Measurements from ENCODE around the gene OR2T1.
"Not testable (repeated sequence)": the region's sequence is repeated elsewhere in the genome, so short reads cannot be mapped to it uniquely, and the experiment has no call there.

OR2T1 gene

DNA sequence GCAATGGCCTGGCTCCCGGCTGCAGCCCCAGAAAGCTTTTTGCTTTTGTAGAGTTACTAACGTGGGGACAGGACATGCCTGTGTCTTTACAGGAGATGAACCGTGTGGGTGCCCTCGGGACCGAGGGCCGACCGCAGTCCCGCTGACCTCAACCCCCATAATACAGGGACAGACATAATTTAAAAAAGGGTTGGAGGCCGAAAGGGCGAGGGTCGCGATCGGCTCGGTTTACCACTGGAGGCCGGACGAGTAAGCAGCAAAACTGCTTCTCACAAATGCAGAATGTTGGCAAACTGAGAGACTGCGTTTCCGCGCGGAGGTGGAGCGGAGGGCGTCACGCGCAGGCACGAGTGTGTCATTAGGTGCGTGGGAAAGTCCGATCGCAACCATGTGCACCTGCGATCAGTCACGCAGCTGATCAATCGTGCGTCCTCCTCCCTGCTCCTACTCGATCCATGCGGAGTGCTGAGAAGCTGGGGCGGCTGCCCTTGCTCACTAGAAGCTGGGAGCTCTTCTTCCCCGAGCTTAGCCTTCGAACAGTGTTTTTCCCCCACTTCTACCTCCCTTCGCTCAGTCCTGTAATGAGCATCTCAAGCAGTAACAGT is 31.1 kb downstream of the OR2T1 start:
- H3K36me3 ChIP-seq; H3K27me3 ChIP-seq; H3K27ac ChIP-seq; H3K4me1 ChIP-seq (ENCODE audit: control insufficient read depth in 1 of 2, insufficient read depth in 1 of 2, low read depth in 1 of 2, low read length in 1 of 2); H3K4me3 ChIP-seq (ENCODE audit: low read depth in 1 of 2, low read length in 1 of 2); H3K9me3 ChIP-seq: not testable (repeated sequence)

DNA sequence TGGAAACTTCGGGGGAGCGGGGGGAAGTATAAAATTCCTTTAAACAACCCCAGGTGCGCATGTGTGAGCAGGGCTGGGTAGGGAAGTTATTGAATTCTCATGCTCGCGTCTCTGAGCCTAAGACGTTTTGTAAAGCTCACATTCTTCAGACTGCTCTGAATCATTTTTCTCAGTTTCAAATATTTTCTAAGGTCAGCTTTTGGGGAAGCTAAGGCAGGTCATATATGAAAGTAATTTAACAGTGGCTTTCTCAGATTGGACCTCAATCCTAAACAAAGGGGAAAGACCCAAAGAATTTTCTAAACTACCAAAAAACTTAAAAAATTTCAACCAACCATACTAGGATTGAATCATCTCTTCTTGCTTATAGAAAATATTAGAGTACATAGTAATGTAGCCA is 32.1 kb downstream of the OR2T1 start:
- not testable (repeated sequence) for H3K4me1 ChIP-seq (ENCODE audit: control insufficient read depth in 1 of 2, insufficient read depth in 1 of 2, low read depth in 1 of 2, low read length in 1 of 2); H3K36me3 ChIP-seq; H3K27me3 ChIP-seq; H3K4me3 ChIP-seq (ENCODE audit: low read depth in 1 of 2, low read length in 1 of 2); H3K9me3 ChIP-seq; H3K27ac ChIP-seq

DNA sequence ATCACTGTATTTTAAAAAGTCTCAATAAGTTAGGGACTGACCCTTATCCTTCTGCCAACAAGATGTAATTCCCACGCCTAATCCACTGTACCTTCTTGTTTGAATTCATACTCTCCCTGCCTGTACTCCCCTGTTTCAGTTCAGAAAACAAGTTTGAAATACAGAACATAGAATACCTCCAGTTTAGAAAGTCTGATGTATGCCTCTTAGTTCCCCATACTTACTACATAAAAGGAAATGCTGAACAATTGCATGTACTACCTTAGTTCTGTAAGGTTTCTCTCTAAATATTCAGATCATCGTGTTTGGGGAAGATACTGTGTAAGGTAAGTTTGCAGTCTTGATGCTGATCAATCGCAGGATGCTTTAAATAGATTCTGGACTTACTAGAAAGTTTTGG is 33.5 kb downstream of the OR2T1 start:
- not testable (repeated sequence) for H3K4me3 ChIP-seq (ENCODE audit: low read depth in 1 of 2, low read length in 1 of 2); H3K36me3 ChIP-seq; H3K27ac ChIP-seq; H3K9me3 ChIP-seq; H3K27me3 ChIP-seq; H3K4me1 ChIP-seq (ENCODE audit: control insufficient read depth in 1 of 2, insufficient read depth in 1 of 2, low read depth in 1 of 2, low read length in 1 of 2)

DNA sequence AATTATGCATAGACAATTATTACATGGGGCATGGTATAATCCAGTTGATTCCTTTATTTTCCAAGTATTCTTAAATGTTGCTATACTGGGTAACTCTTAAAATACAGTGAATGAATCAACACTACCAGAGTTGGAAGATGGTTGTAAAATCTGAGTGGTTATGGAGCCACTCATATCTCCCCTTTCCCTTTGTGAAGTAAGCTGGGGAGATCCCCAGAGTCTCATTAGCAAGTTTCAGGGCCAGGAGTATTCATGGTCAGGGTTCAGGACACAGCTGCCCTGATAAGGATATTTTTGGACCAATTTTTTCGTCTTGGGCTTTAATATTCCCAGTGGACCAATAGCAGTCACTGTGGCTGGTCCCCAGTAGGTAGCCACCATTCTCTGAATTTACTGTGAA is 35.8 kb downstream of the OR2T1 start:
- not testable (repeated sequence) for H3K27ac ChIP-seq; H3K36me3 ChIP-seq; H3K9me3 ChIP-seq; H3K27me3 ChIP-seq; H3K4me1 ChIP-seq (ENCODE audit: control insufficient read depth in 1 of 2, insufficient read depth in 1 of 2, low read depth in 1 of 2, low read length in 1 of 2); H3K4me3 ChIP-seq (ENCODE audit: low read depth in 1 of 2, low read length in 1 of 2)

DNA sequence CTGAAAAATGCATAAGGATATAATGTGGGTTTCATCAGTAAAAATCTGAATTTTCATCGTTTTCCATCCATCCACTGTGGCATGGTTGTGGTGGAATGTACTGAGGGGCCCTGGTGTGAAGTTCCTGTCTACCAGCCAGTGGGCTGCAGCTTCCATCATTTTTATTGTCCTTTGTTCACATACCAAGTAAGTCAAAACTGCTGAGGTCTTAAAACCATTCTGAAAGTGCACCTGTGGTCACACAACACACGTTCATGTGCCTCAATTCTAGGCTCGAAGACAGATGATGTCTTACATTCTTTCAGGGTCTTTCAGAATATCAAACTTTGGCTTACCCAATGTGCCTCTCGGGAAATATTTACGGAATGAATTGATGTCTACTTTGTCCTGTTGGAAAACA is 36.4 kb downstream of the OR2T1 start:
- H3K36me3 ChIP-seq; H3K4me3 ChIP-seq (ENCODE audit: low read depth in 1 of 2, low read length in 1 of 2); H3K27me3 ChIP-seq; H3K4me1 ChIP-seq (ENCODE audit: control insufficient read depth in 1 of 2, insufficient read depth in 1 of 2, low read depth in 1 of 2, low read length in 1 of 2); H3K27ac ChIP-seq; H3K9me3 ChIP-seq: not testable (repeated sequence)

DNA sequence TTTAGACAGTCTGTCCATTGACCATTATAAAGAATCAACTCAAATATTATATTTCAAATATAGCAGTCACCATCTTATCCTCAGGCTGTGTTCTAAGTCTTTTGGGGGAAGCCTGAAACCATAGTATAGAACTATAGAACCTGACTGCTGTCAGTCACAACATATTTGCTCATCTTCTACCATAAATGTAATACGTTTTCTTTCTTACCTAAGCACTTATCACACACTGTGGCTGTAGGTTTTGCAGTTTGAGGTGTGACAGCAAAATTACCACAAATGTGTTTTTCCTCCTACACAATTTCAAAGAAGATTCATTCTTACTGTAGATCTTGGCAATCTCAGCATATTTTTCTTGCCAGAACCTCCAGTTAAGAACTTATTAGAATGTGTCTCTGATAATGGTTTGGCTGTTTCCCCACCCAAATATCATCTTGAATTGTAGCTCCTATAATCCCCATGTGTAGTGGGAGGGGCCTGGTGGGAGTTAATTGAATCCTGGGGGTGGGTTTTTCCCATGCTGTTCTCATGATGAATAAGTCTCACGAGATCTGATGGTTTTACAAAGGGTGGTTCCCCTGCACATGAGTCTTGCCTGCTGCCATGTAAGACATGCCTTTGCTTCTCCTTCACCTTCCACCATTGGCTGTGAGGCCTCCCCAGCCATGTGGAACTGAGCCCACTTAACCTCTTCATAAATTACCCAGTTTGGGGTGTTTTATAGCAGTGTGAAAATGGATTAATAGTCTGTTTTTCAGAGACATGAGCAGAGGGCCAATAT is 39.8 kb downstream of the OR2T1 start:
- H3K9me3 ChIP-seq; H3K27me3 ChIP-seq; H3K36me3 ChIP-seq; H3K27ac ChIP-seq; H3K4me3 ChIP-seq (ENCODE audit: low read depth in 1 of 2, low read length in 1 of 2); H3K4me1 ChIP-seq (ENCODE audit: control insufficient read depth in 1 of 2, insufficient read depth in 1 of 2, low read depth in 1 of 2, low read length in 1 of 2): not testable (repeated sequence)

DNA sequence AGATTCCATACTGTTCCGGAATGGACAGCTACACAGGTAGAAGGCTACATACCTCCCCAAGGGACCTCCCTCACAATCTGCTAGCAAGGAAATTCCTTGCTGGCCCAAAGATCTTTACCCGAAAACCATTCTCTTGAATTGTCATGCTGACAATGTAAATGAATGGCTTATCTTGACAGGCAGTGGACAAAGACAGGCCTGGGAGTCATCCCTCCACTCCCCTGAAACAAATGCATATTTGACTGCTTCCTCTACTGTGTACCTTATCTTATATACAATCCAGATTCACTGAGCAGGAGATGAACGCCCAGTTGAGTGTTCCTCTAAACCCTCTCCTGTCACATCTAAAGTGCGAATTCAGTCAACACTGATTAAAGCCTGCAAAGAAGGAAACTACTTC is 41.8 kb downstream of the OR2T1 start:
- not testable (repeated sequence) for H3K4me3 ChIP-seq (ENCODE audit: low read depth in 1 of 2, low read length in 1 of 2); H3K27ac ChIP-seq; H3K27me3 ChIP-seq; H3K4me1 ChIP-seq (ENCODE audit: control insufficient read depth in 1 of 2, insufficient read depth in 1 of 2, low read depth in 1 of 2, low read length in 1 of 2); H3K36me3 ChIP-seq; H3K9me3 ChIP-seq

DNA sequence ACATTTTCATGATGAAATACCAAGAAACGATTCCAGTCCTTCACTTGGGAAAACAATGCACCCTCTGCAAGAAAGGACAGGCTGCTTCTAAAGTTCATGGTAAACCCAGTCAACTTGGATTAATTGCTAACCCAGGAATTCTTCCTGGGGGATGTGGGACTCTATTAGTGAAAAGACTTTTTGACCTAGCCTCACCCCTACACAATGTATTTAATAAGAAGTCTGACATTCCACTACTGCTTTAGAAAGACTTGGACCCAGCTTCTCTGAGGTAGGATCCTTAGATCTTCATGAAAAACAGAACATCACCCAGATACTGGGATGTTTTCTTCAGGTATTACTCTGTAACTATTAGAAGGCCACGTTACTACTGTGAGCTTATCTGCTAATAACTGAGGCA is 42.6 kb downstream of the OR2T1 start, which contains the start of gene OR2T2:
OR2T2 (plus strand) TSS at position 239 of the 400 bp plus-strand sequence. CDS start 7,161 bp downstream, outside the sequence.
- not testable (repeated sequence) for H3K4me1 ChIP-seq (ENCODE audit: control insufficient read depth in 1 of 2, insufficient read depth in 1 of 2, low read depth in 1 of 2, low read length in 1 of 2); H3K36me3 ChIP-seq; H3K9me3 ChIP-seq; H3K4me3 ChIP-seq (ENCODE audit: low read depth in 1 of 2, low read length in 1 of 2); H3K27me3 ChIP-seq; H3K27ac ChIP-seq

DNA sequence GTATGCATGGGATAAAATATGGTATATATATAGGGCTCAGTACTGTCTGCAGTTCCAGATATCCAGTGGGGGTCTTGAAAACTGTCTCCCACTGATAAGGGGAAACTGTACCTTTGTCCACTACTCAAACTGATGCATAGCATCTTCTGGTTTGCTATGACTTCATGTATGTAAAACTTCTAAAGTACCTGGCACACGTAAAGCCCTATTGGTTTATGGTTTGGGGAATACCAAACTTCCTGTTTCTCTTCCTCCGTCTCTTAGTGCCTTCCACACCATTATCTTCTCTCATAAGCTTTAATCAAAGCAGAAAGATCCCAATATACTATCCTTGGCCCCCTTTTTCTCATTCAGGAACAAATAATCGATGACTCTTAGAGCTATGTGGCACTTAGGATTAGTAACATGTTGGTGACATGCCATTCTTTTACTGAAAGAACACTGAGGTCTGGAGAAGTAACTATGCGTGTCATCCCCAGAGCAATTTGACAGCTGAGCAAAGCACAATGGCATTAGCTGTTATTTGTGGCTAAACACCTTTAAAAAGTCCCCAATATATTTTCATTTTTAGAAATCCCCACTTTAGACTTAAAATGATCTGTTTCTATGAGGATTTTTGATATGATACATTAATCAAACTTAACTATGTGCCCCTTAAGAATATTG is 45.7 kb downstream of the OR2T1 start:
- H3K4me3 ChIP-seq (ENCODE audit: low read depth in 1 of 2, low read length in 1 of 2); H3K4me1 ChIP-seq (ENCODE audit: control insufficient read depth in 1 of 2, insufficient read depth in 1 of 2, low read depth in 1 of 2, low read length in 1 of 2); H3K9me3 ChIP-seq; H3K27me3 ChIP-seq; H3K27ac ChIP-seq; H3K36me3 ChIP-seq: not testable (repeated sequence)

DNA sequence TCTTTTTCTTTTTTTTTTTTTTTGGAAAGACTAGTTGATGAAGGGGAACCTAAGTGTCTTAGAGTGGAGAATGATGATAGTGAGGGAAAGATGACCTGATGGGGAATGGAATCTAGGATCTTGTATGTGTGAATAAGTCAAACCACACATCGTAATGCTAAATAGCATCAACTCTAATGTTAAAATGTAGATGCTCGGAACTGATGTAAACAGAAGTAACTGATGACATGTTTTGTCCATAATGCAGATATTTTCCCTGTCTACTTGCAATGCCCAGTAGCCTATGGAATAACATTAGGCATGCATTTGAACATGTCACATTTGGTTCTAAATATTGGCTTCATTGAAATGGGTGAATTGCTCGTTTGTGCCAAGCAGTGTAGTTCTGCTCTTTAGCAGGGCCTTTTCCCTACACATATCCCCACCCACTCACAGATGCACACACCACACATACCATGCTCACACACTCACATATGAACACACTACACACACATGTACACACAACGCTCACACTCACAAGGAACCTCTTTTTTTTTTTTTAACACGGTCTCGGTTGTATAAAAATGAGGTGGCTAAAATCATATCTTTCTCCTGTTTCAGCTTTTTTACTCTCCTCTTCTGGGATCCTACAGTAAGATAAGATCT is 47.1 kb downstream of the OR2T1 start:
- H3K4me3 ChIP-seq (ENCODE audit: low read depth in 1 of 2, low read length in 1 of 2); H3K27ac ChIP-seq; H3K4me1 ChIP-seq (ENCODE audit: control insufficient read depth in 1 of 2, insufficient read depth in 1 of 2, low read depth in 1 of 2, low read length in 1 of 2); H3K36me3 ChIP-seq; H3K9me3 ChIP-seq; H3K27me3 ChIP-seq: not testable (repeated sequence)

DNA sequence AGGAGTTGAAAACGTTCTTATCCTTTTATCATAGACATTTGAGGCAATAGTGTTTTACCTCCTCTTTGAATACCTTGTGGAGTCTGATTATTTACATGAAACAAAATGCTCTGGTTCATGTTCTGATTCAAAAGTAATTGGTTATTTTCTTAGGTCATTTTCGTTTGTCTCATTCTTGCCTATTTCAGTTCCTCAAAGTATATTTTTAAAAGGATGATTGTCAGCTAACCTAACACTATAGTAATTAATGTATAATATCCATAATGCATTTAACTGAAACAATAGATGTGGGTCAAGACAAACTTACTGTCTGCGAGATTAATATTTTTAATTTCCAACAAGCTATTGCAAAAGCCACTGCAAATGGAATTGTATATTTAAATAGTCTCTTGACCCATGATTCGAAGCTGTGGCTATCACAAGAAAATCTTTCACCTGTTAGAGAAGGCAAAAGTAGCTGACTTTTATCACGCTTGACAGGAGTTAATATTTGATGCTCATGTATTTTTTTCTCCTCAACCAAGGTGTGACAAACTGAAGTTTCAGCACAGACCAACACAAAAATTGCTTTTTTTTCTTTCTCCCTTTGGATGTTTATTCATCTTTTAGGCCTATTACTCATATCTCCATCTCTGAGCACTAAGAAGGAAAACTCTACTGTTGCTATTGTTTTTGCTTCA is 47.8 kb downstream of the OR2T1 start:
- not testable (repeated sequence) for H3K36me3 ChIP-seq; H3K27ac ChIP-seq; H3K4me1 ChIP-seq (ENCODE audit: control insufficient read depth in 1 of 2, insufficient read depth in 1 of 2, low read depth in 1 of 2, low read length in 1 of 2); H3K27me3 ChIP-seq; H3K4me3 ChIP-seq (ENCODE audit: low read depth in 1 of 2, low read length in 1 of 2); H3K9me3 ChIP-seq

DNA sequence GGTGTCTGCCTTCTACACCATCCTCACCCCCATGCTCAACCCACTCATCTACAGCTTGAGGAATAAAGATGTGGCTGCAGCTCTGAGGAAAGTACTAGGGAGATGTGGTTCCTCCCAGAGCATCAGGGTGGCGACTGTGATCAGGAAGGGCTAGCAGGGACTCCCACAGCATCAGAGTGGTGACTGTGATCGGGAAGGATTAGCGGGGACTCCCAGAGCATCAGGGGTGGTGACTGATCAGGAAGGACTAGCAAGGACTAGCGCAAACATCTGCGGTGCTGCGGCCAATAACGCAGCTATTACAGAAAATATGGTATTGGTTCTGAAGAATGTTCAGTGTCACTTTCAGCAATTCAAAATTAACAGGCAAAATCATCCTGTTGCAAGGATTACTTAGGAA is 50.8 kb downstream of the OR2T1 start:
- not testable (repeated sequence) for H3K4me1 ChIP-seq (ENCODE audit: control insufficient read depth in 1 of 2, insufficient read depth in 1 of 2, low read depth in 1 of 2, low read length in 1 of 2); H3K36me3 ChIP-seq; H3K27ac ChIP-seq; H3K27me3 ChIP-seq; H3K4me3 ChIP-seq (ENCODE audit: low read depth in 1 of 2, low read length in 1 of 2); H3K9me3 ChIP-seq

DNA sequence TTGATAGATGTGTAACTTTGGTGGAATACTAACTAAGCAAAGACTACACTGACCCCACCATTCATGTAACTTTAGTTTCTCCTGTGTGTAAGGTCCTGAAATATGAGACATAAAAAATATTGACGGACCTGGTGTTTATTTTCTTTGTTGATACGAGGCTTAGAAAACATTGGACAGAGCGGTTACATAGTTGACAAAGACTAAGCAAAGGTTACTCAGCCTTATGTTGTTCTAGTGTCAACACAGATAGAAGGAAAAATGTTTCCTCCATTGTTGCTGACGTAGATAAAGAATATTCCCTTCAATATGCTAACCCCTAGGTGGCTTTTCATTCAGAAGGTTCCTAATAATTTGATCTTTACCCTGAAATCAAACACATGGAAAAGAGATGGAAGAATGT is 52.2 kb downstream of the OR2T1 start:
- not testable (repeated sequence) for H3K27ac ChIP-seq; H3K4me3 ChIP-seq (ENCODE audit: low read depth in 1 of 2, low read length in 1 of 2); H3K9me3 ChIP-seq; H3K36me3 ChIP-seq; H3K4me1 ChIP-seq (ENCODE audit: control insufficient read depth in 1 of 2, insufficient read depth in 1 of 2, low read depth in 1 of 2, low read length in 1 of 2); H3K27me3 ChIP-seq

All from neutrophil (primary cell).